ENCODE results near the gene PRR36. TPM values are rescaled to one million over a fixed set of nuclear protein-coding genes. Genes with fewer than 3 reads are reported as not detected.

The PRR36 gene
- total RNA-seq: under 0.01 TPM in 1 of 2 replicates, not detected in the other

DNA sequence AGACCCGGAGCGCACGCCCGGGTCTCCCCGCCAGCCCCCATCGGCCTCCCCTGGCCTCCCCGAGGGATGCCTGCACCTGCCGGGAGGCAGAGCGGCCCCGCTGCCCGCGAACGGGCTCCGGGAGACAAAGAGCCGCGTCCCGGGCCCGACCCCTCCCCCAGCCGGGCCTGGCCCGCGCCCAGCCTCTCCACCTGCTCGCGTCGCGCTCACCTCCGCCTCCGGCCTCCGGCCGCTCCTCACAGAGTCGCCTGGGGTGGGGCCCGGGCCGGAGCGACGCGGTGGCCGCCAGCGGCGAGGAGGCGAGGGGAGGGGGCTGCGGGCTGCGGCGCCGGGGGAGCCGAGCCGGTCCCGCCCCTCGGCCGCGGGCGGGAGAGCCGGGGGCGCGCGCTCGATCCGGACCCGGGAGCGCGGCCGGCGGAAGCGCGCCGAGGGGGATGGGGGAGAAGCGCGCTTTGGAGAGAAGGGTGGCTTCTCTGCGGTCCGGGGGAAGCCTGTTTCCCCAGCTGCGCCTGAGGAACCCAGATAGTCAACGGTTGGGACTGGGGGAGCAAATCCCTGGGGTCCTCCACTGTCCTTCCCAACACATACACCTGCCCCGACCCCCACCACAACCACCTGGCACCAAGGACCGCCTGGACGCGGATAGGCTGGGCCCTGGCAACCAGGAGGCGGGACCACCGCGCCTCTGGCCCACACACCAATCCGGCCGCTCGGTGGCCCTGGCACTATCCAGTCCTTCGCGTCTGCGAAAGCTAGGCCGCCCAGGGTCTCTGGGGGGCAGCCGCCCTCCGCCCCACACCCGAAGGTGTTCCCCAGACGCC is at the start of gene PRR36:
Gene PRR36 (minus strand): TSS at position 315 of the 821 bp plus-strand sequence. CDS start 701 bp downstream, outside the sequence.

DNA sequence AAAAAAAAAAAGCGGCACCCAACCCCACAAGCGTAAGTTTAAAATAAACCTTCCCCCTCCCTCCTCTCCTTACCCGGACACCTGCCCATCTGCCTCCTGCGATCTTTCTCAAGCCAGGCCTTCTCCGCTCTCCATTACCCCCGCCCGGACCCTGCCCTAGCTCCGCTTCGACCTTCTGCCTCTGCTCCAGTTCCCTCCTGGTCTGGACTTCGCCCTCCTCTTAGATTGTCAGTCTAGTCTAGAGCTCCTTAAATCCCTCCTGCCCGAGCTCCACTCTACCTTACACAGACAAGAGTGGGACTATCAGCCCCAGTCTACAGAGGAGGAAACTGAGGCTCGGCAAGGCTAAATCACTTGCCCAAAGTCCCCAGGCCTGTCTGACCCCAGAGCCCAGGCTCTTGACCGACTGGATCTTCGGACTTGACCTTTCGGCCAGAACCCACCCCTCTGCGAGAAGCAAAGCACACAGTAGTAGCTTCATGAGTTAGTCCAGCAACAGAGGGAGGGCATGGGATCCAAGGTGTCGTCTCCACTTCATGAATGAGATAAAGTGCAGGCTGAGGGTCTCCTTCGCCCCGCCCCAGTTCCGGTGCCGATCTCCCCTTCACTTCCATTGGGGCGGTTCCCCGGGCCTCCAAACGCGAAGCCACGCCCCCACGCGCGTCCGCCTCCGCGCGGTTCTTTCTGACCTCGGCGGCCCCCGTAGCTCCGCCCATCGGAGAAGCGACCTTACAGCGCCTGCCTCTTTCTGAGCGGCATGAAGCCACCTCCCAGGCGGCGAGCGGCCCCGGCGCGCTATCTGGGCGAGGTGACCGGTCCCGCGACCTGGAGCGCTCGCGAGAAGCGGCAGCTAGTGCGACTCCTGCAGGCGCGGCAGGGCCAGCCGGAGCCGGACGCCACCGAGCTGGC is 45.7 kb upstream of the PRR36 start, which contains the start of gene SNAPC2:
Gene SNAPC2 (plus strand): TSS at position 729 of the 909 bp plus-strand sequence. CDS start 29 bp downstream, at position 758.

DNA sequence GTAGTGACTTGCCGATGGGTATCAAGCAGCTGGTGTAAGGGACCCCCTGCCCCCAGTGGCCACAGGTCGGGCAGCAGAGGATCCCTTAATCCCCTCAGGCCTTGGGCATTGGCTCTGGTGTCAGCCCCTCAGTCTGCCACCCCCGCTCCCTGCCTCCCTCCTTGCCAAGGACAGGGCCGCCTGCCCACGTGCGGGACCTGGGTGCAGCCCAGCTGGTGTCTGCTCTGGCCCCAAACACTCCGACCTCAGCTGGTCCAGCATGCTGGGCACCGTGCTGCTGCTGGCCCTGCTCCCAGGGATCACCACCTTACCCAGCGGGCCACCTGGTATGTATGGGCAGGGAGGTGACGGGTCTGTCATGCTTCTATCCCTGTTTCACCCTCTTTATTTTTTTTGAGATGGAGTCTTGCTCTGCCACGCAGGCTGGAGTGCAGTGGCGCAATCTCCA is 40.4 kb upstream of the PRR36 start, which contains the start of gene TGFBR3L:
Gene TGFBR3L (plus strand): TSS at position 233 of the 448 bp plus-strand sequence.

DNA sequence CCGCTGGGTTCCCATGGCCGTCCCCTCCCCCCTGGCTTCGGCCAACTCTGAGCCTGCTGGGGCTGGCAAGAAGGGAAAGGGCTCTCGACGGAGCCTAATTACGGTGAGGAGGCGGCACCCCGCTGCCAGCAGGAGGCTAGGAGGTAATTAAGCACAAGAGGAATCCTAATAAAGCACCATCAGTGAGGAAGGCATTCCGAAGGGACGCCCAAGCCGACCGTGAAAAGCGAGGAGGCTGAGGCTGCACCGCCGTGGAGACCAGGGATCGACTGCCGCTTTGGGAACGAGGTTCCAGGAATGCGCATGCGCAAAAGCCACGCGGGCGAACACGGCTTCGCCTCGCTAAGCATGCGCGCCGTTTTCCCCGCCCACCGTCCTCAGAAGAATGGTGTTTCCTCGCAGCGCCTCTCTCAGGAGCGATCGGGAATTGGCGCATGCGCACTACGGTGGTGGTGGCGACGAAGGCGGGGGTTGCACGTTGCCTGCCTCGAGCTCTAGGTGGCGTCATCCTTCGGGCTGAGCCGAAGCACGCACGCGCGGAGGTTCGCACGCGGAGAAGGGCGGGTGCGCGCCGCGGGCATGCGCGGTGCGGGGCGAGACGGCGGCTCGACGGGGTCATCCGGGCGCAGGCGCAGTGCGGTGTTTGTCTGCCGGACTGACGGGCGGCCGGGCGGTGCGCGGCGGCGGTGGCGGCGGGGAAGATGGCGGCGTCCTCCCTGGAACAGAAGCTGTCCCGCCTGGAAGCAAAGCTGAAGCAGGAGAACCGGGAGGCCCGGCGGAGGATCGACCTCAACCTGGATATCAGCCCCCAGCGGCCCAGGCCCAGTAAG is 29.3 kb upstream of the PRR36 start, which contains the start of gene MAP2K7:
Gene MAP2K7 (plus strand): TSS at position 634 of the 830 bp plus-strand sequence. CDS start 68 bp downstream, at position 702.

DNA sequence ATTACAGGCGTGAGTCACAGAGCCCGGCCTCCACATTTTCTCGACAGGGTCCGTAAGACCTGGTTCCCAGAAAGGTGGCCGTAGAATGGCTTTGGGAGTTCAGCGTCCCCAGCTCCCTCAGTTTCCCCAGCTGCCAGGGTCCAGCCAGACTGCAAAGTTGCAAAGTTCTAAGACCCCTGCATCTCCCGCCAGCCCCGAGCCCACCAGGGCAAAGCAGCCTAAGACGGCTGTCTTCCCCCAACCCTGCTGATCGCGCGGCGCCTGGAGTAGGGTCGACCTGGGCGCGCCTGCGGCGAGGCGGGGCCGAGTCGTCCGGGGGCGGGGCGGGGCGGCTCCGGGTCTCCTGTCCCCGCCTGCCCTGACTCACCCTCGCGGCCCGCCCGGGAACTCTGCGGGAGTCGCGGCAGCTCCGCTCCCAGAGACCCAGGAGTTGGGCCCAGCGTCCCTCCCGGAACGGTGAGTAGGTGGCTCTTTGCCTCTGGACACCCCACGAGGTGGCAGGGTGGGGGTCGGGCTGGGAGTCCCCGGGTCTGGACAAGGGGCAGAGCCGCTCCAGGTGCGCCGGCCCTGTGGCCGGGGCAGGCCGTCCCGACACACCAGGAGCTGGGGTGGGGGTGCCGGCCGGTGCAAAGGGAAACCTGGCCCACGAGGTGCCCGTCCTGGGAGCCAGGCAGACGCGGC is 14.1 kb upstream of the PRR36 start, which contains the start of gene LRRC8E:
Gene LRRC8E (plus strand): TSS at position 366 of the 681 bp plus-strand sequence. CDS start 7,094 bp downstream, outside the sequence.

DNA sequence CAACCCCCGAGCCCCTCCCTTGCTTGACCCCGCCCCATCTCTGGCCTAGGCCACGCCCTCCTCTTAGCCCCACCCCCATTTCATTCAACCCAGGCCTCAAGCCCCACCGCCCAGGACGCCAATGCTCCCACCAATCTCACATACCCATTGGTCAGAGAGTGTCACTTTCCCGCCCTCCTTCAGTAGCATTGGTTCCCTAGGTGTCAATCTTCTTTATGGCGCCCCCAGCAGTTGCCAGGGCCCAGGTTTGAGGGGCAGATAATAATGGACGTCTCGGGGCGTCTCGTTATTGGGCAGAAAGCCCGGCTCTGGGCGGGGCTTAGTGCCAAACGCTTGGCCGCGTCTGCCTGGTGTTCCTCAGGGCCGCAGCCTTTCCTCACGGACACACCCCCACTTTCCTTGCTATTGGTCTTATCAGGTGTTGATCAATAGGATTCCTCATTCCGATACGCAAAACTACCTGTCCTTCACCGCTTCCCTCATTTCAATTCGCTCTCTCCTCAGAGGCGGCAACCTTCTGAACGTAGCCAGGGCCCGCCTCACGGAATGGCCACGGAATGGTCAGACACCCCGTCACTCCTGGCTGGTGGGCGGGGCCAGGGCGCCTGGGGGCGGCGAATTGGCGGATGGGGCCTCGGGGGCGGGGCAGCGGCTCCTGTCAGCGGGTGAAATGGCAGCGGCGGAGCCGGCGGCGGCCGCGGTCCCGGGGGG is 44.5 kb downstream of the PRR36 start, which contains the start of gene EVI5L:
Gene EVI5L (plus strand): TSS at position 658 of the 711 bp plus-strand sequence. CDS start 16,325 bp downstream, outside the sequence.

Other genes with a start within 250 kb of the PRR36 start
- 47.0 and 62.0 TPM in 2 replicates for gene XAB2, start 244.8 kb downstream of the PRR36 start, total RNA-seq
- gene PET100, start 244.6 kb downstream of the PRR36 start, total RNA-seq: 3.6 and 13.3 TPM in 2 replicates
- not detected in 2 replicates for gene PCP2, start 240.7 kb downstream of the PRR36 start, total RNA-seq
- 73.6 and 81.3 TPM in 2 replicates for gene STXBP2, start 237.3 kb downstream of the PRR36 start, total RNA-seq
- gene RETN, start 205.3 kb downstream of the PRR36 start, total RNA-seq: not detected in 2 replicates
- not detected in 2 replicates for gene MCEMP1, start 197.3 kb downstream of the PRR36 start, total RNA-seq
- gene TRAPPC5, start 193.6 kb downstream of the PRR36 start, total RNA-seq: 22.8 and 71.0 TPM in 2 replicates
- not detected in 2 replicates for gene FCER2, start 172.3 kb downstream of the PRR36 start, total RNA-seq
- gene CLEC4G, start 142.3 kb downstream of the PRR36 start, total RNA-seq: not detected in 2 replicates
- gene CD209, start 126.9 kb downstream of the PRR36 start, total RNA-seq: not detected in 2 replicates
- not detected in 2 replicates for gene CLEC4M, start 111.1 kb downstream of the PRR36 start, total RNA-seq
- gene EVI5L, start 44.2 kb downstream of the PRR36 start, total RNA-seq: 17.7 and 24.3 TPM in 2 replicates
- 10.6 and 11.8 TPM in 2 replicates for gene LRRC8E, start 14.1 kb upstream of the PRR36 start, total RNA-seq
- 14.2 and 18.5 TPM in 2 replicates for gene MAP2K7, start 29.5 kb upstream of the PRR36 start, total RNA-seq
- gene TGFBR3L, start 40.4 kb upstream of the PRR36 start, total RNA-seq: 0.98 and 1.2 TPM in 2 replicates
- gene SNAPC2, start 45.9 kb upstream of the PRR36 start, total RNA-seq: 14.6 and 17.7 TPM in 2 replicates
- 0.39 and 0.43 TPM in 2 replicates for gene CTXN1, start 51.7 kb upstream of the PRR36 start, total RNA-seq
- gene TIMM44, start 69.3 kb upstream of the PRR36 start, total RNA-seq: 31.4 and 32.9 TPM in 2 replicates
- gene ELAVL1, start 131.3 kb upstream of the PRR36 start, total RNA-seq: 12.2 and 45.8 TPM in 2 replicates
- not detected in 2 replicates for gene CCL25, start 178.4 kb upstream of the PRR36 start, total RNA-seq

Measured in placental epithelial cell (primary cell).